ENCODE results near the gene TMEM30B.
A peak's percentile ranks its signal among the peaks of the same experiment; 100 is the strongest.
"Not testable (repeated sequence)": the region's sequence is repeated elsewhere in the genome, so short reads cannot be mapped to it uniquely, and the experiment has no call there.

TMEM30B gene

GRCh38 chr14:61281186-61281947, at the start of gene TMEM30B:
Gene TMEM30B (minus strand): TSS chr14:61281338. CDS start chr14:61281147, 191 bp downstream.
- DNase-seq = no peak

- DNase-seq = no peak
Measured at GRCh38 chr14:61330511-61330910, 49.4 kb upstream of the TMEM30B start.

- no peak for DNase-seq
Measured at GRCh38 chr14:61329478-61330051, 48.4 kb upstream of the TMEM30B start.

- DNase-seq = no peak
Measured at GRCh38 chr14:61328626-61329262, 47.6 kb upstream of the TMEM30B start.

- DNase-seq = no peak
Measured at GRCh38 chr14:61326847-61327246, 45.7 kb upstream of the TMEM30B start.

- no peak for DNase-seq
Measured at GRCh38 chr14:61326146-61326545, 45.0 kb upstream of the TMEM30B start.

GRCh38 chr14:61325166-61325565, 44.0 kb upstream of the TMEM30B start:
- no peak for DNase-seq

- DNase-seq = no peak
Measured at GRCh38 chr14:61323970-61324369, 42.8 kb upstream of the TMEM30B start.

- no peak for DNase-seq
Measured at GRCh38 chr14:61322799-61323290, 41.7 kb upstream of the TMEM30B start.

GRCh38 chr14:61322011-61322798, 41.1 kb upstream of the TMEM30B start:
- no peak for DNase-seq

- DNase-seq = peak in 16 of 51 donors; percentile 2 to 38 (median 12)
Measured at GRCh38 chr14:61321385-61322010, 40.4 kb upstream of the TMEM30B start, which contains the start of gene PRKCH. Gene PRKCH (plus strand): TSS chr14:61321579. CDS start chr14:61322102, 523 bp downstream.

- DNase-seq = no peak
Measured at GRCh38 chr14:61320806-61321384, 39.8 kb upstream of the TMEM30B start.

- not testable (repeated sequence) for DNase-seq
Measured at GRCh38 chr14:61320170-61320569, 39.0 kb upstream of the TMEM30B start.

- DNase-seq = no peak
Measured at GRCh38 chr14:61319706-61320105, 38.6 kb upstream of the TMEM30B start.

- no peak for DNase-seq
Measured at GRCh38 chr14:61319086-61319485, 37.9 kb upstream of the TMEM30B start.

GRCh38 chr14:61315313-61315712, 34.2 kb upstream of the TMEM30B start:
- DNase-seq = no peak

GRCh38 chr14:61308701-61309100, 27.6 kb upstream of the TMEM30B start:
- DNase-seq = not testable (repeated sequence)

- DNase-seq = no peak
Measured at GRCh38 chr14:61308198-61308597, 27.1 kb upstream of the TMEM30B start.

- no peak for DNase-seq
Measured at GRCh38 chr14:61304688-61305087, 23.6 kb upstream of the TMEM30B start.

- no peak for DNase-seq
Measured at GRCh38 chr14:61300754-61301153, 19.6 kb upstream of the TMEM30B start.

GRCh38 chr14:61300209-61300608, 19.1 kb upstream of the TMEM30B start:
- DNase-seq = no peak
